H1 (cell line): ENCODE results near the gene CTDNEP1. TPM values are rescaled to one million over a fixed set of nuclear protein-coding genes. Genes with fewer than 3 reads are reported as not detected.

Source experiments
- BCL11A ChIP-seq, 2 experiments: IDR thresholded peaks; one replicate each; pipeline ENCODE4 v1.6.1; 2011; ENCODE audit warnings: low read depth in 2 of 2, low read length in 2 of 2, mild to moderate bottlenecking in 2 of 2
- CBX8 ChIP-seq: fragments of 300-800, 300-1000 bp; sonication (generic); IDR thresholded peaks from 2 replicates; pipeline ENCODE4 v1.7.1; 2016; ENCODE audit warnings: low read depth, low read length, borderline replicate concordance
- CEBPB ChIP-seq: IDR thresholded peaks from 2 replicates; pipeline ENCODE4 v1.6.1; 2012; ENCODE audit warnings: low read depth, low read length
- CHD1 ChIP-seq: IDR thresholded peaks from 2 replicates; pipeline ENCODE4 v1.6.1; 2012; ENCODE audit warnings: low read depth, low read length, improper control_type of control experiment
- HDAC6 ChIP-seq: IDR thresholded peaks from one replicate; pipeline ENCODE4 v1.7.1; 2012; ENCODE audit warnings: low read depth, mild to moderate bottlenecking, inconsistent platforms, low read length, moderate library complexity
- JUND ChIP-seq: IDR thresholded peaks from 2 replicates; pipeline ENCODE4 v1.6.1; 2011; ENCODE audit warnings: mild to moderate bottlenecking, improper control_type of control experiment, low read length
- KDM4A ChIP-seq: IDR thresholded peaks from one replicate; pipeline ENCODE4 v1.7.1; 2012; ENCODE audit warnings: low read depth, mild to moderate bottlenecking, moderate library complexity, low read length, inconsistent platforms; ENCODE audit not compliant: severe bottlenecking
- KDM5A ChIP-seq: fragments of 200-600 bp; IDR thresholded peaks from 2 replicates; pipeline ENCODE4 v1.7.1; 2012; ENCODE audit warnings: mild to moderate bottlenecking, low read length, inconsistent platforms, mixed read lengths
- NRF1 ChIP-seq: IDR thresholded peaks from 2 replicates; pipeline ENCODE4 v1.6.1; 2011; ENCODE audit warnings: mild to moderate bottlenecking, low read depth, low read length, improper control_type of control experiment
- POLR2AphosphoS5 ChIP-seq: IDR thresholded peaks from 2 replicates; pipeline ENCODE4 v1.6.1; 2011; ENCODE audit warnings: low read depth, low read length
- RFX5 ChIP-seq: IDR thresholded peaks from 2 replicates; pipeline ENCODE4 v1.6.1; 2011; ENCODE audit warnings: low read depth, low read length, improper control_type of control experiment, borderline replicate concordance
- RNF2 ChIP-seq: fragments of 200-900, 300-1000 bp; sonication (generic); IDR thresholded peaks from 2 replicates; pipeline ENCODE4 v1.7.1; 2016; ENCODE audit warnings: borderline replicate concordance, low read depth, mild to moderate bottlenecking, antibody characterized with exemption, low read length; ENCODE audit not compliant: poor library complexity, severe bottlenecking; ENCODE audit errors: missing control alignments
- RXRA ChIP-seq: IDR thresholded peaks from 2 replicates; pipeline ENCODE4 v1.6.1; 2011; ENCODE audit warnings: low read depth, mild to moderate bottlenecking, low read length, moderate library complexity; ENCODE audit not compliant: insufficient read depth
- SIX5 ChIP-seq: IDR thresholded peaks from 2 replicates; pipeline ENCODE4 v1.6.1; 2011; ENCODE audit warnings: mild to moderate bottlenecking, low read depth, low read length
- SP2 ChIP-seq: IDR thresholded peaks from 2 replicates; pipeline ENCODE4 v1.6.1; 2012; ENCODE audit warnings: mild to moderate bottlenecking, low read length, inconsistent platforms
- SP4 ChIP-seq: IDR thresholded peaks from 2 replicates; pipeline ENCODE4 v1.6.1; 2012; ENCODE audit warnings: low read length, inconsistent platforms
- TAF1 ChIP-seq: IDR thresholded peaks from 2 replicates; pipeline ENCODE4 v1.6.1; 2011; ENCODE audit warnings: mild to moderate bottlenecking, low read depth, low read length
- TBP ChIP-seq: IDR thresholded peaks from 2 replicates; pipeline ENCODE4 v1.6.1; 2011; ENCODE audit warnings: low read depth, low read length, improper control_type of control experiment
- polyA plus RNA-seq, 7 experiments: library from polyadenylated mRNA; depleted of rRNA in 3 of 7; stranded (reverse) in 5 of 7; unstranded in 2 of 7; fragments of >200 nt in 5 of 7; fragments of 200-250 nt in 2 of 7; gene quantifications; 1 replicate in 5 of 7; 2 replicates in 1 of 7; 4 replicates in 1 of 7; pipeline versions ENCODE4 v1.2.1 to v1.2.3, GENCODE V29; 2011 to 2013; ENCODE audit warnings: missing spikeins in 2 of 7, mixed read lengths in 2 of 7
- total RNA-seq: library from RNA; stranded (reverse); fragmentation: NEBNext Ultra II Directional; extraction: Animal tissue kit (Norgen Biotek cat#: 25700); gene quantifications from 2 replicates; pipeline ENCODE4 v1.2.1, GENCODE V29; 2021
- TF ChIP-seq, protein P1 (sequence below): IDR thresholded peaks from 2 replicates; pipeline ENCODE4 v1.6.1; 2011; ENCODE audit warnings: low read length, improper control_type of control experiment
- TF ChIP-seq, protein P2 (sequence below): IDR thresholded peaks from 2 replicates; pipeline ENCODE4 v1.6.1; 2012; ENCODE audit warnings: inconsistent platforms
- TF ChIP-seq, protein P3 (sequence below), 3 experiments: IDR thresholded peaks; 1 replicate in 2 of 3; 2 replicates in 1 of 3; pipeline versions ENCODE4 v1.5.1 to v1.6.1; 2011; ENCODE audit warnings: low read length in 3 of 3, mild to moderate bottlenecking in 3 of 3, inconsistent platforms in 2 of 3, low read depth in 1 of 3, moderate library complexity in 1 of 3; ENCODE audit not compliant: insufficient read depth in 1 of 3; ENCODE audit errors: control extremely low read depth in 1 of 3

Gene CTDNEP1
- total and polyA plus RNA-seq, 2 of the 8 experiments (the other 6 are each of a cell fraction or from before 2014, with no cell fraction given): 114 to 123 TPM

DNA sequence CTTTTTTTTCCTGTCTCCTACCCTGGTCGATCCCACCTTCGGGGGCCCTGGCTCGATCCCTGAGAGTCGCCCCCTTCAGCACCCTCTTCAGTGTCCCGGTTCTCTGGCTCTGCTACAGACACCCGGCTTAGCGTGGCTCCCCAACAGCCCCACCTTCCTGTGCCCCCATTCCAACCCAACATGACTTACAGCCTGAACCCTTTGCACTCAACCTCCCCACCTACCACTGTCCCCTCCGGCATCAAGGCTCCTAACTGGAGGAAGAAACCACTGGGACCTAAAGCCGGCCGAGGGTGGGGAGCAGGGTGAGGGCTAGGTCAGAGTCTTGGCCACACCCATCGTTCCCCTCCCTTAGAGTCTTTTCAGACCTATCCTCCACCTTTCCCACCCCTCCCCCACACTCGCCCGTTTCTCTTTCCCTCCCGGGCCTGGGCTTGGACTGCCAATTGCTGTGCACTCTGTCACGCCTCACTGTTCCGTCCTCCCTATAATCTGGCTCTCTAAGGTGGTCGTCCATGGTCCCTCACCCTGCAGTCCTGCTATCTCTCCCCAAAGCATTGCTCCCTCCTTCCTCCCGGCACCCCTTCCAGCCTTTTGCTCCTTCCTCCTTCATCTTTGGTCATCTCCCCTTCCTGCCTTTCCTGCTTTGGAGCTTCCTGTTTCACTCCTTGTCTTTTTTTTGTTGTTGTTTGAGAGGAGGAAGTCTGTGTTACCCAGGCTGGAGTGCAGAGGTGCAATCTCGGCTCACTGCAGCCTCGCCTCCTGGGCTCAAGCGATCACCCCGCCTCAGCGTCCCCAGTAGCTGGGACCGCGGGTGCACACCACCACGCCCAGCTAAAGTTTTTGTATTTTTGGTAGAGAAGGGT is 11.6 kb upstream of the CTDNEP1 start (continued):
- TF ChIP-seq, protein P1, sequence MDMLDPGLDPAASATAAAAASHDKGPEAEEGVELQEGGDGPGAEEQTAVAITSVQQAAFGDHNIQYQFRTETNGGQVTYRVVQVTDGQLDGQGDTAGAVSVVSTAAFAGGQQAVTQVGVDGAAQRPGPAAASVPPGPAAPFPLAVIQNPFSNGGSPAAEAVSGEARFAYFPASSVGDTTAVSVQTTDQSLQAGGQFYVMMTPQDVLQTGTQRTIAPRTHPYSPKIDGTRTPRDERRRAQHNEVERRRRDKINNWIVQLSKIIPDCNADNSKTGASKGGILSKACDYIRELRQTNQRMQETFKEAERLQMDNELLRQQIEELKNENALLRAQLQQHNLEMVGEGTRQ: no peak
- TF ChIP-seq SIX5: no peak
- no peak for TF ChIP-seq SP2
- TF ChIP-seq TAF1: peak; percentile 55; the same call in 1 of the 2 replicates
- TF ChIP-seq CHD1: no peak
- no peak for TF ChIP-seq RXRA
- no peak for TF ChIP-seq RFX5
- peak; percentile 50; the same call in 1 of the 2 replicates for TF ChIP-seq POLR2AphosphoS5
- TF ChIP-seq, protein P2, sequence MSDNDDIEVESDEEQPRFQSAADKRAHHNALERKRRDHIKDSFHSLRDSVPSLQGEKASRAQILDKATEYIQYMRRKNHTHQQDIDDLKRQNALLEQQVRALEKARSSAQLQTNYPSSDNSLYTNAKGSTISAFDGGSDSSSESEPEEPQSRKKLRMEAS: no peak
- no peak for TF ChIP-seq NRF1
- no peak for TF ChIP-seq CBX8
- TF ChIP-seq RNF2: no peak
- TF ChIP-seq KDM4A: no peak
- no peak; the same call in 1 of the 2 replicates for TF ChIP-seq SP4
- no peak for TF ChIP-seq HDAC6
- no peak for TF ChIP-seq JUND
- TF ChIP-seq TBP: peak; percentile 41; the same call in 1 of the 2 replicates
- TF ChIP-seq BCL11A (IDR thresholded peaks at IDR 0.05; ENCODE audit: low read depth in 2 of 2, low read length in 2 of 2): no peak
- no peak for TF ChIP-seq CEBPB
- TF ChIP-seq, protein P3, sequence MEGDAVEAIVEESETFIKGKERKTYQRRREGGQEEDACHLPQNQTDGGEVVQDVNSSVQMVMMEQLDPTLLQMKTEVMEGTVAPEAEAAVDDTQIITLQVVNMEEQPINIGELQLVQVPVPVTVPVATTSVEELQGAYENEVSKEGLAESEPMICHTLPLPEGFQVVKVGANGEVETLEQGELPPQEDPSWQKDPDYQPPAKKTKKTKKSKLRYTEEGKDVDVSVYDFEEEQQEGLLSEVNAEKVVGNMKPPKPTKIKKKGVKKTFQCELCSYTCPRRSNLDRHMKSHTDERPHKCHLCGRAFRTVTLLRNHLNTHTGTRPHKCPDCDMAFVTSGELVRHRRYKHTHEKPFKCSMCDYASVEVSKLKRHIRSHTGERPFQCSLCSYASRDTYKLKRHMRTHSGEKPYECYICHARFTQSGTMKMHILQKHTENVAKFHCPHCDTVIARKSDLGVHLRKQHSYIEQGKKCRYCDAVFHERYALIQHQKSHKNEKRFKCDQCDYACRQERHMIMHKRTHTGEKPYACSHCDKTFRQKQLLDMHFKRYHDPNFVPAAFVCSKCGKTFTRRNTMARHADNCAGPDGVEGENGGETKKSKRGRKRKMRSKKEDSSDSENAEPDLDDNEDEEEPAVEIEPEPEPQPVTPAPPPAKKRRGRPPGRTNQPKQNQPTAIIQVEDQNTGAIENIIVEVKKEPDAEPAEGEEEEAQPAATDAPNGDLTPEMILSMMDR (IDR thresholded peaks at IDR 0.05; ENCODE audit: control extremely low read depth in 1 of 3, insufficient read depth in 1 of 3, low read depth in 1 of 3, low read length in 3 of 3): no peak
- TF ChIP-seq KDM5A: no peak
